Myocyte (in vitro differentiated cells): ENCODE measurements around the gene VAMP7. TPM values are rescaled to one million over a fixed set of nuclear protein-coding genes. Genes with fewer than 3 reads are reported as not detected.
"Not testable (repeated sequence)": the region's sequence is repeated elsewhere in the genome, so short reads cannot be mapped to it uniquely, and the experiment has no call there.

Experiments
- DNase-seq: peaks from one replicate; pipeline ENCODE4 v3.0.0-alpha.2; 2012; ENCODE audit warnings: low read depth
- total RNA-seq: library from RNA; depleted of rRNA; stranded (reverse); fragments of >200 nt; gene quantifications from 2 replicates; pipeline ENCODE4 v1.2.3, GENCODE V29; 2014

VAMP7 gene
- total RNA-seq, 1 donor from 2014 or later: 38.4 TPM

- no peak for DNase-seq
These were observed 19.6 kb downstream of the VAMP7 start for GRCh38 chrX:155900765-155901164.

- DNase-seq: not testable (repeated sequence)
These were observed 26.5 kb downstream of the VAMP7 start for GRCh38 chrX:155907661-155908060.

GRCh38 chrX:155923200-155923599, 42.1 kb downstream of the VAMP7 start:
- no peak for DNase-seq

GRCh38 chrX:155930852-155931618, 49.9 kb downstream of the VAMP7 start:
- DNase-seq: not testable (repeated sequence)

- DNase-seq: no peak
These were observed 57.0 kb downstream of the VAMP7 start for GRCh38 chrX:155938132-155938531.

- no peak for DNase-seq
These were observed 68.0 kb downstream of the VAMP7 start for GRCh38 chrX:155949098-155949497.

GRCh38 chrX:155951237-155951789, 70.2 kb downstream of the VAMP7 start:
- DNase-seq: no peak

- DNase-seq: no peak
These were observed 71.9 kb downstream of the VAMP7 start for GRCh38 chrX:155953055-155953454.

- DNase-seq: no peak
These were observed 73.6 kb downstream of the VAMP7 start for GRCh38 chrX:155954793-155955192.

GRCh38 chrX:155956099-155956498, 75.0 kb downstream of the VAMP7 start:
- no peak for DNase-seq

- peak; percentile 21 for DNase-seq
These were observed 75.5 kb downstream of the VAMP7 start for GRCh38 chrX:155956649-155957048.

GRCh38 chrX:155957843-155958242, 76.7 kb downstream of the VAMP7 start:
- DNase-seq: no peak

GRCh38 chrX:155959018-155959587, 78.0 kb downstream of the VAMP7 start:
- DNase-seq: no peak

GRCh38 chrX:155962906-155963305, 81.8 kb downstream of the VAMP7 start:
- DNase-seq: no peak

GRCh38 chrX:155966876-155967275, 85.7 kb downstream of the VAMP7 start:
- peak; percentile 3 for DNase-seq

GRCh38 chrX:155967653-155968325, 86.6 kb downstream of the VAMP7 start:
- DNase-seq: no peak

- no peak for DNase-seq
These were observed 87.1 kb downstream of the VAMP7 start for GRCh38 chrX:155968326-155968661.

GRCh38 chrX:155968791-155969190, 87.6 kb downstream of the VAMP7 start:
- no peak for DNase-seq

- DNase-seq: peak; percentile 3
These were observed 90.5 kb downstream of the VAMP7 start for GRCh38 chrX:155971658-155972057.

- not testable (repeated sequence) for DNase-seq
These were observed 91.1 kb downstream of the VAMP7 start for GRCh38 chrX:155972241-155972640.

GRCh38 chrX:155983326-155983725, 102.2 kb downstream of the VAMP7 start:
- no peak for DNase-seq

- DNase-seq: no peak
These were observed 104.1 kb downstream of the VAMP7 start for GRCh38 chrX:155985208-155985607.
